ENCODE results near the gene ARHGAP10. TPM values are rescaled to one million over a fixed set of nuclear protein-coding genes. Genes with fewer than 3 reads are reported as not detected.

ARHGAP10 gene
- total RNA-seq, 1 experiment from 2014 or later = 4.8 TPM

DNA sequence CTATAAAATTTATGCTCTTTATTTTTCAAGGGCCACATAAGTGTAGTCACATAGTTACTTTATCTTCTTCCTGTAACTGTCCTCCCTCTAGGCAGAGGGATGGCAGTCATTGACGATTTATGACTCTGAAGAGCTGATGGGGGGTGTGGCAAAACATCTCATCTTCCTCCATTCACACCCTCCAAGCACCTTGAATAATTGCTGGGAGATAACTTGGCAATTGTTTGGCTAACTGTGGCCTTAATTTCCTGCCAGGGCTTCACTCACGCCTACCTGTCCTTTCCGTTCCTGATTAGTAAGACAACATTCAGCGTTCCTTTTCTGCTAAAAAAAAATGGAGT lies 329.2 kb downstream of the ARHGAP10 start:
- ChIA-PET CTCF (no interaction called here), POLR2A (ENCODE audit: low non-redundant PET) (no interaction called here)
- TF ChIP-seq, protein P1, sequence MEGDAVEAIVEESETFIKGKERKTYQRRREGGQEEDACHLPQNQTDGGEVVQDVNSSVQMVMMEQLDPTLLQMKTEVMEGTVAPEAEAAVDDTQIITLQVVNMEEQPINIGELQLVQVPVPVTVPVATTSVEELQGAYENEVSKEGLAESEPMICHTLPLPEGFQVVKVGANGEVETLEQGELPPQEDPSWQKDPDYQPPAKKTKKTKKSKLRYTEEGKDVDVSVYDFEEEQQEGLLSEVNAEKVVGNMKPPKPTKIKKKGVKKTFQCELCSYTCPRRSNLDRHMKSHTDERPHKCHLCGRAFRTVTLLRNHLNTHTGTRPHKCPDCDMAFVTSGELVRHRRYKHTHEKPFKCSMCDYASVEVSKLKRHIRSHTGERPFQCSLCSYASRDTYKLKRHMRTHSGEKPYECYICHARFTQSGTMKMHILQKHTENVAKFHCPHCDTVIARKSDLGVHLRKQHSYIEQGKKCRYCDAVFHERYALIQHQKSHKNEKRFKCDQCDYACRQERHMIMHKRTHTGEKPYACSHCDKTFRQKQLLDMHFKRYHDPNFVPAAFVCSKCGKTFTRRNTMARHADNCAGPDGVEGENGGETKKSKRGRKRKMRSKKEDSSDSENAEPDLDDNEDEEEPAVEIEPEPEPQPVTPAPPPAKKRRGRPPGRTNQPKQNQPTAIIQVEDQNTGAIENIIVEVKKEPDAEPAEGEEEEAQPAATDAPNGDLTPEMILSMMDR (conservative IDR thresholded peaks at IDR 0.05; ENCODE audit: low read depth, low read length) = no peak
- no peak for TF ChIP-seq EZH2 (IDR thresholded peaks at IDR 0.05; ENCODE audit: borderline replicate concordance, low read depth, low read length, poor library complexity, severe bottlenecking)
- no peaks in the 10 kb centered on the region for H3K9me3 ChIP-seq (ENCODE audit: low read depth, low read length, poor library complexity, severe bottlenecking)
- H3K27me3 ChIP-seq (replicated peaks; ENCODE audit: insufficient read depth, low read depth, low read length, poor library complexity) = no peaks in the 10 kb centered on the region
- intact Hi-C loops (cut with micrococcal nuclease; ENCODE audit: unreplicated experiment) = no loop called here
- no peak for DNase-seq (ENCODE audit: low spot score)
- H3K4me3 ChIP-seq (ENCODE audit: low read depth, low read length, poor library complexity, severe bottlenecking) = no peak overlapping the region
- peaks cover 18% of the 10 kb centered on the region for H3K4me1 ChIP-seq (ENCODE audit: insufficient read depth, low read length, poor library complexity, severe bottlenecking)
- no peaks in the 10 kb centered on the region for H3K36me3 ChIP-seq (ENCODE audit: insufficient read depth, low read length, poor library complexity, severe bottlenecking)
- H3K27ac ChIP-seq (ENCODE audit: low read depth, low read length, poor library complexity, severe bottlenecking) = no peak overlapping the region
- no TSS peak for BruUV-seq (replicated peaks)

DNA sequence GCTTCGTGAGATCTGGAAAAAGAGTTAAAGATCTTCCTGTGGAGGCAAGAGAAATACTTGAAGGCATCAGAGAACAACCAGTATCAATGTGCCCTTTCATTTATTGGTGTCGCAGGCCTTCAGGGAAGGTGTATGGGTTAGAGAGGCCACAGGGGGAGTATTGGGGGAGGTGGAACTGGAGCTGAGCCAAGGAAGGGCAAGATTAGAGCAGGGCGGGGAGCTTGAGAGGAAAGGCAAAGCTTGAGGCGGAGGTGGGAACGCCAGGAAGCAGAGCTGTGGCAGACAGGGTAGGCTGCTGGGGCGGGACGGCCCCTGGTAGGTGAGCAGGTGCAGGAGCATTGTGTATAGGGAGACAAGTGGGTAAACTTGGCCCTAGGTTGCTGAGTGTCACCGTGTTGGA lies 329.9 kb downstream of the ARHGAP10 start:
- H3K36me3 ChIP-seq (ENCODE audit: insufficient read depth, low read length, poor library complexity, severe bottlenecking) = no peaks in the 10 kb centered on the region
- intact Hi-C loops (cut with micrococcal nuclease; ENCODE audit: unreplicated experiment) = no loop called here
- no TSS peak for BruUV-seq (replicated peaks)
- no peaks in the 10 kb centered on the region for H3K27me3 ChIP-seq (replicated peaks; ENCODE audit: insufficient read depth, low read depth, low read length, poor library complexity)
- no peak overlapping the region for H3K27ac ChIP-seq (ENCODE audit: low read depth, low read length, poor library complexity, severe bottlenecking)
- ChIA-PET POLR2A (ENCODE audit: low non-redundant PET) (no interaction called here), CTCF (no interaction called here)
- no peak for DNase-seq (ENCODE audit: low spot score)
- no peak overlapping the region for H3K4me3 ChIP-seq (ENCODE audit: low read depth, low read length, poor library complexity, severe bottlenecking)
- H3K9me3 ChIP-seq (ENCODE audit: low read depth, low read length, poor library complexity, severe bottlenecking) = no peaks in the 10 kb centered on the region
- H3K4me1 ChIP-seq (ENCODE audit: insufficient read depth, low read length, poor library complexity, severe bottlenecking) = peaks cover 18% of the 10 kb centered on the region
- TF ChIP-seq, protein P1 (conservative IDR thresholded peaks at IDR 0.05; ENCODE audit: low read depth, low read length) = no peak
- TF ChIP-seq EZH2 (IDR thresholded peaks at IDR 0.05; ENCODE audit: borderline replicate concordance, low read depth, low read length, poor library complexity, severe bottlenecking) = no peak

DNA sequence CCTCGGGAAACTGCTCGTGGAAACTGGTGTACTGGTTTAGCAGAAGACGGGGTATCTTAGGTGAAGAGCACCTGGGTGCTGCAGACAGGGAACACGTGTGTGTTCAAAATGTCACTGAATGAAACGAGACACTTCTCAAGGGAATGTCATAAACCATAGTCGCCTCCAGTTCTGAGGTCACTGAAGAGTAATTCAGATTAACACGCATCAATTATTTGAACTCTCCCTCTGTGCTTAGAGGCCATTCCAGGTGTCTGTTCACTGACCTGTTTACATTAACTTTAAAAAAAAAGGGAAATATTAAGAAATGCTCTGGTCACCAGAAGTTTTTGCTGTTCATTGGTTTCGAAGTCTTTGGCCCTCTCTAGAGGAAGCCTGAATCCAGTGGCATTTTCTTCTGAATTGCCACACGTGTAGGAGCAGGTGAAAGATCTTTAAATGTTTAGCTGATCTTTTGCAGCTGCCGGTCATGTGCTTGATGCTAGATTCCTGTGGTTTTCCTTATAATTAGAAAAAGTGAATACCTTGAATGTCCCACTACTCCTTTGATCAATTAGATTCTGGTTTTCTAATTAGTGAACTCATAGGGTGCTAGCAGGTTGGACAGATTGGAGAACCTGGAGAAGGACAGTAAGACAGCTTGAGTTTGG lies 330.5 kb downstream of the ARHGAP10 start:
- no peaks in the 10 kb centered on the region for H3K36me3 ChIP-seq (ENCODE audit: insufficient read depth, low read length, poor library complexity, severe bottlenecking)
- intact Hi-C loops (cut with micrococcal nuclease; ENCODE audit: unreplicated experiment) = no loop called here
- no TSS peak for BruUV-seq (replicated peaks)
- ChIA-PET CTCF (no interaction called here), POLR2A (ENCODE audit: low non-redundant PET) (no interaction called here)
- no peaks in the 10 kb centered on the region for H3K9me3 ChIP-seq (ENCODE audit: low read depth, low read length, poor library complexity, severe bottlenecking)
- peaks cover 18% of the 10 kb centered on the region for H3K4me1 ChIP-seq (ENCODE audit: insufficient read depth, low read length, poor library complexity, severe bottlenecking)
- no peak overlapping the region for H3K27ac ChIP-seq (ENCODE audit: low read depth, low read length, poor library complexity, severe bottlenecking)
- no peak overlapping the region for H3K4me3 ChIP-seq (ENCODE audit: low read depth, low read length, poor library complexity, severe bottlenecking)
- no peaks in the 10 kb centered on the region for H3K27me3 ChIP-seq (replicated peaks; ENCODE audit: insufficient read depth, low read depth, low read length, poor library complexity)
- TF ChIP-seq, protein P1 (conservative IDR thresholded peaks at IDR 0.05; ENCODE audit: low read depth, low read length) = no peak
- TF ChIP-seq EZH2 (IDR thresholded peaks at IDR 0.05; ENCODE audit: borderline replicate concordance, low read depth, low read length, poor library complexity, severe bottlenecking) = no peak
- DNase-seq (ENCODE audit: low spot score) = no peak

Measured in A673 (cell line).